HepG2 (cell line): Measurements from ENCODE around the gene ETNK1. TPM values are rescaled to one million over a fixed set of nuclear protein-coding genes. Genes with fewer than 3 reads are reported as not detected.

Experiments used
- BCL6 ChIP-seq: IDR thresholded peaks from 2 replicates; pipeline ENCODE4 v1.6.1; 2016; ENCODE audit warnings: missing genetic modification reagents, missing compliant biosample characterization
- ELF3 ChIP-seq: IDR thresholded peaks from 2 replicates; pipeline ENCODE4 v1.6.1; 2016; ENCODE audit warnings: missing genetic modification reagents, missing compliant biosample characterization
- KLF6 ChIP-seq: IDR thresholded peaks from 2 replicates; pipeline ENCODE4 v1.8.0; 2016; ENCODE audit warnings: missing biosample characterization, missing genetic modification reagents
- MTF1 ChIP-seq: sonication (generic); formaldehyde crosslinking; IDR thresholded peaks from 2 replicates; pipeline ENCODE4 v1.5.0; 2020; ENCODE audit warnings: missing genetic modification reagents
- SAFB2 ChIP-seq: sonication (generic); formaldehyde crosslinking; IDR thresholded peaks from 2 replicates; pipeline ENCODE4 v1.5.1; 2020; ENCODE audit warnings: missing genetic modification reagents, low read depth, mild to moderate bottlenecking, borderline replicate concordance
- SALL2 ChIP-seq: sonication (generic); formaldehyde crosslinking; IDR thresholded peaks from 2 replicates; pipeline ENCODE4 v1.8.1; 2023; ENCODE audit warnings: mild to moderate bottlenecking, missing genetic modification reagents, inconsistent platforms
- XBP1 ChIP-seq: sonication (generic); formaldehyde crosslinking; IDR thresholded peaks from 2 replicates; pipeline ENCODE4 v1.5.0; 2020; ENCODE audit warnings: missing genetic modification reagents
- ZFP37 ChIP-seq: sonication (generic); formaldehyde crosslinking; IDR thresholded peaks from 2 replicates; pipeline ENCODE4 v1.4.0; 2020; ENCODE audit warnings: missing genetic modification reagents, borderline replicate concordance
- ZNF205 ChIP-seq: IDR thresholded peaks from 2 replicates; pipeline ENCODE4 v1.6.1; 2018; ENCODE audit warnings: missing biosample characterization, missing genetic modification reagents
- ZNF207 ChIP-seq: fragments of 450-650 bp; IDR thresholded peaks from 2 replicates; pipeline ENCODE4 v1.6.1; 2016; ENCODE audit warnings: antibody characterized with exemption, borderline replicate concordance
- ZNF317 ChIP-seq: sonication (generic); formaldehyde crosslinking; IDR thresholded peaks from 2 replicates; pipeline ENCODE4 v1.5.0; 2020; ENCODE audit warnings: mild to moderate bottlenecking, missing genetic modification reagents
- ZNF382 ChIP-seq: sonication (generic); formaldehyde crosslinking; IDR thresholded peaks from 2 replicates; pipeline ENCODE4 v1.5.0; 2020; ENCODE audit warnings: missing genetic modification reagents, mild to moderate bottlenecking, borderline replicate concordance
- ZNF567 ChIP-seq: sonication (generic); formaldehyde crosslinking; IDR thresholded peaks from 2 replicates; pipeline ENCODE4 v1.8.1; 2023; ENCODE audit warnings: mild to moderate bottlenecking, missing genetic modification reagents, borderline replicate concordance
- ZNF616 ChIP-seq: sonication (generic); formaldehyde crosslinking; IDR thresholded peaks from 2 replicates; pipeline ENCODE4 v1.5.0; 2020; ENCODE audit warnings: low read depth, mild to moderate bottlenecking, missing genetic modification reagents
- polyA plus RNA-seq, 8 experiments: library from polyadenylated mRNA; depleted of rRNA in 3 of 8; stranded (reverse) in 7 of 8; unstranded in 1 of 8; fragments of >200 nt; fragmentation: Illumina TruSeq in 4 of 8; extraction: Trizol in 4 of 8; gene quantifications; 2 replicates each; pipeline versions ENCODE4 v1.2.1 to v1.2.3, GENCODE V29; 2011 to 2016; ENCODE audit warnings: low read depth in 4 of 8, missing spikeins in 1 of 8, mixed read lengths in 1 of 8; ENCODE audit not compliant: insufficient read depth in 1 of 8
- total RNA-seq, 5 experiments: library from RNA; depleted of rRNA; stranded (reverse); fragments of >200 nt; fragmentation: Illumina TruSeq; extraction: Trizol; gene quantifications; 2 replicates each; pipeline ENCODE4 v1.2.3, GENCODE V29; 2016; ENCODE audit warnings: low read depth in 1 of 5
- TF ChIP-seq, protein P1 (sequence below): sonication (generic); formaldehyde crosslinking; IDR thresholded peaks from 2 replicates; pipeline ENCODE4 v1.5.1; 2020; ENCODE audit warnings: mild to moderate bottlenecking, missing genetic modification reagents, borderline replicate concordance
- TF ChIP-seq, protein P2 (sequence below): sonication (generic); formaldehyde crosslinking; IDR thresholded peaks from 2 replicates; pipeline ENCODE4 v1.8.1; 2023; ENCODE audit warnings: mild to moderate bottlenecking, moderate library complexity, missing genetic modification reagents
- TF ChIP-seq, protein P3 (sequence below): IDR thresholded peaks from 2 replicates; pipeline ENCODE4 v1.6.1; 2012; ENCODE audit warnings: inconsistent platforms
- TF ChIP-seq, protein P4 (sequence below): sonication (generic); formaldehyde crosslinking; IDR thresholded peaks from 2 replicates; pipeline ENCODE4 v1.4.0; 2020; ENCODE audit warnings: mild to moderate bottlenecking, missing genetic modification reagents
- TF ChIP-seq, protein P5 (sequence below): IDR thresholded peaks from 2 replicates; pipeline ENCODE4 v1.6.1; 2016; ENCODE audit warnings: missing biosample characterization, missing genetic modification reagents, low read depth

The ETNK1 gene
- total and polyA plus RNA-seq, 2 of the 13 experiments (the other 11 are each of a cell fraction or from before 2014, with no cell fraction given), result 14.4 to 55.7 TPM

DNA sequence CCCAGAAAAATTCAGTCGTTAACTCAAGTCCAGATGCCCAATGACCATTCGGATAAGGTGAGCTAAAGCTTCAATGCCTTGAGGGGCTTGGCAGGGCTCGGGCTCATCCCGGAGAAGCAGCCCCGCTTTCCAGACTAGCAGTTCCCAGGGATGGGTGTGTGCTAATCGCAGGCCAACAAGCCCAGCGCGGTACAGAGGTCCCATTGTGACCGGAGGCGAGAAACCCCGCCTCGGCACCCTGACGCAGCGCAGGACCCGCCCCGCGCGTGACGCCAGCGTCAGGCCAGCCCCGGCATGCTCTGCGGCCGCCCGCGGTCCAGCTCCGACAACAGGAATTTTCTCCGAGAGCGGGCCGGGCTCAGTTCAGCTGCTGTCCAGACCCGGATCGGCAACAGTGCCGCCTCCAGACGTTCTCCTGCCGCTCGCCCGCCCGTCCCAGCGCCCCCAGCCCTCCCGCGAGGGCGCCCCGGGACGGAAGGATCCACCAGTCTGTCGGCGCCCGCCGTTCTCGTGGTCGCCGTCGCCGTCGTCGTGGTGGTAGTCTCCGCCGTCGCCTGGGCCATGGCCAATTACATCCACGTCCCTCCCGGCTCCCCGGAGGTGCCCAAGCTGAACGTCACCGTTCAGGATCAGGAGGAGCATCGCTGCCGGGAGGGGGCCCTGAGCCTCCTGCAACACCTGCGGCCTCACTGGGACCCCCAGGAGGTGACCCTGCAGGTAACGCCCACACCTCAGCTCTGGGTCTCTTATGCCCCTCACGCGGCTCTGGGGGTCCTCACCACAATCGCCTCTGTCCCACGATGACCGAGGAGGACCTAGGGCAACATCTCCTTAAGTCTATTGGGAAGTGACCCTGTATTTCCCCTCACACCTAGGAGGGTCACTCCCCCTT lies at the start of gene ETNK1 (continued):
- TF ChIP-seq, protein P1, sequence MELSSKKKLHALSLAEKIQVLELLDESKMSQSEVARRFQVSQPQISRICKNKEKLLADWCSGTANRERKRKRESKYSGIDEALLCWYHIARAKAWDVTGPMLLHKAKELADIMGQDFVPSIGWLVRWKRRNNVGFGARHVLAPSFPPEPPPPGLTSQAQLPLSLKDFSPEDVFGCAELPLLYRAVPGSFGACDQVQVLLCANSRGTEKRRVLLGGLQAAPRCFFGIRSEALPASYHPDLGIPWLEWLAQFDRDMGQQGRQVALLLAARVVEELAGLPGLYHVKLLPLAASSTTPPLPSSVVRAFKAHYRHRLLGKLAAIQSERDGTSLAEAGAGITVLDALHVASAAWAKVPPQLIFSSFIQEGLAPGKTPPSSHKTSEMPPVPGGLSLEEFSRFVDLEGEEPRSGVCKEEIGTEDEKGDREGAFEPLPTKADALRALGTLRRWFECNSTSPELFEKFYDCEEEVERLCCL (CRISPR knock-in tag), result no peak
- peak; percentile 96 for TF ChIP-seq SALL2
- TF ChIP-seq ZNF207, result no peak
- 0 out of 2 replicates have a peak, but pooled peaks have one; percentile 49 for TF ChIP-seq KLF6 (CRISPR knock-in tag)
- peak; percentile 40; the same call in 1 of the 2 replicates for TF ChIP-seq MTF1 (CRISPR knock-in tag)
- TF ChIP-seq, protein P2, sequence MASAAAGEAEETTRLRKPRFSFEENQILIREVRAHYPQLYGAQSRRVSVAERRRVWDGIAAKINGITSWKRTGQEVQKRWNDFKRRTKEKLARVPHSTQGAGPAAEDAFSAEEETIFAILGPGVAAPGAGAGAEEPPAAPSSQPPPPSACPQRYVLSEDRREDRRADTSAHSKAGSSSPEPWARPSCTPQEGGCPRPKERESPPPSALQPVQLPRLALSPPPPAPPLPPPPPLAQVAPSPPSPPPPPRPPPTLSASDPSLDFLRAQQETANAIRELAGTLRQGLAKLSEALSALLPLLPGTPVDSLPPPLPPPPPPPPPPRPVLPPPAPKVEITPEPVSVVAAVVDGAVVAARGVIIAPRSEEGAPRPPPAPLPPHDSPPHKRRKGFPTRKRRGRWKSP (CRISPR knock-in tag), result peak; percentile 85
- peak; percentile 95 for TF ChIP-seq SAFB2
- 0 out of 2 replicates have a peak, but pooled peaks have one; percentile 76 for TF ChIP-seq XBP1 (CRISPR knock-in tag)
- peak; percentile 87 for TF ChIP-seq ZNF317
- no peak for TF ChIP-seq ZNF567 (CRISPR knock-in tag)
- TF ChIP-seq ZNF205 (CRISPR knock-in tag), result peak; percentile 11; the same call in 1 of the 2 replicates
- TF ChIP-seq BCL6, result peak; percentile 77
- peak; percentile 91 for TF ChIP-seq ZNF616 (CRISPR knock-in tag)
- no peak for TF ChIP-seq ZNF382
- no peak for TF ChIP-seq ELF3
- 0 out of 2 replicates have a peak, but pooled peaks have one; percentile 43 for TF ChIP-seq ZFP37
- TF ChIP-seq, protein P3, sequence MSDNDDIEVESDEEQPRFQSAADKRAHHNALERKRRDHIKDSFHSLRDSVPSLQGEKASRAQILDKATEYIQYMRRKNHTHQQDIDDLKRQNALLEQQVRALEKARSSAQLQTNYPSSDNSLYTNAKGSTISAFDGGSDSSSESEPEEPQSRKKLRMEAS, result peak; percentile 64
- TF ChIP-seq, protein P4, sequence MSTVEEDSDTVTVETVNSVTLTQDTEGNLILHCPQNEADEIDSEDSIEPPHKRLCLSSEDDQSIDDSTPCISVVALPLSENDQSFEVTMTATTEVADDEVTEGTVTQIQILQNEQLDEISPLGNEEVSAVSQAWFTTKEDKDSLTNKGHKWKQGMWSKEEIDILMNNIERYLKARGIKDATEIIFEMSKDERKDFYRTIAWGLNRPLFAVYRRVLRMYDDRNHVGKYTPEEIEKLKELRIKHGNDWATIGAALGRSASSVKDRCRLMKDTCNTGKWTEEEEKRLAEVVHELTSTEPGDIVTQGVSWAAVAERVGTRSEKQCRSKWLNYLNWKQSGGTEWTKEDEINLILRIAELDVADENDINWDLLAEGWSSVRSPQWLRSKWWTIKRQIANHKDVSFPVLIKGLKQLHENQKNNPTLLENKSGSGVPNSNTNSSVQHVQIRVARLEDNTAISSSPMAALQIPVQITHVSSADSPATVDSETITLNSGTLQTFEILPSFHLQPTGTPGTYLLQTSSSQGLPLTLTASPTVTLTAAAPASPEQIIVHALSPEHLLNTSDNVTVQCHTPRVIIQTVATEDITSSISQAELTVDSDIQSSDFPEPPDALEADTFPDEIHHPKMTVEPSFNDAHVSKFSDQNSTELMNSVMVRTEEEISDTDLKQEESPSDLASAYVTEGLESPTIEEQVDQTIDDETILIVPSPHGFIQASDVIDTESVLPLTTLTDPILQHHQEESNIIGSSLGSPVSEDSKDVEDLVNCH, result no peak
- TF ChIP-seq, protein P5, sequence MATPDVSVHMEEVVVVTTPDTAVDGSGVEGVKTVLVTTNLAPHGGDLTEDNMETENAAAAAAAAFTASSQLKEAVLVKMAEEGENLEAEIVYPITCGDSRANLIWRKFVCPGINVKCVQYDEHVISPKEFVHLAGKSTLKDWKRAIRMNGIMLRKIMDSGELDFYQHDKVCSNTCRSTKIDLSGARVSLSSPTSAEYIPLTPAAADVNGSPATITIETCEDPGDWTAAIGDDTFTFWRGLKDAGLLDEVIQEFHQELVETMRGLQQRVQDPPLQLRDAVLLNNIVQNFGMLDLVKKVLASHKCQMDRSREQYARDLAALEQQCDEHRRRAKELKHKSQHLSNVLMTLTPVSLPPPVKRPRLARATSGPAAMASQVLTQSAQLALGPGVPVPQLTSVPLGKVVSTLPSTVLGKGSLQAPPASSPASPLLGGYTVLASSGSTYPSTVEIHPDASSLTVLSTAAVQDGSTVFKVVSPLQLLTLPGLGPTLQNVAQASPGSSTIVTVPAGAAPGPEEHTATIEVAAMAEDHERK (CRISPR knock-in tag), result peak; percentile 80
